H1 (cell line): ENCODE results near the gene TRAPPC12. TPM values are rescaled to one million over a fixed set of nuclear protein-coding genes. Genes with fewer than 3 reads are reported as not detected.

ENCODE experiments used
- GTF2F1 ChIP-seq: IDR thresholded peaks from 2 replicates; pipeline ENCODE4 v1.6.1; 2012; ENCODE audit warnings: low read depth, low read length, improper control_type of control experiment, borderline replicate concordance
- PHF8 ChIP-seq: fragments of 200-600 bp; sonication (generic); conservative IDR thresholded peaks from 2 replicates; pipeline ENCODE4 v1.7.1; 2012; ENCODE audit warnings: low read depth, mild to moderate bottlenecking, inconsistent platforms, low read length, moderate library complexity
- TEAD4 ChIP-seq: IDR thresholded peaks from 2 replicates; pipeline ENCODE4 v1.6.1; 2012; ENCODE audit warnings: low read depth, low read length, inconsistent platforms, mixed read lengths
- polyA plus RNA-seq, 7 experiments: library from polyadenylated mRNA; depleted of rRNA in 3 of 7; stranded (reverse) in 5 of 7; unstranded in 2 of 7; fragments of >200 nt in 5 of 7; fragments of 200-250 nt in 2 of 7; gene quantifications; 1 replicate in 5 of 7; 2 replicates in 1 of 7; 4 replicates in 1 of 7; pipeline versions ENCODE4 v1.2.1 to v1.2.3, GENCODE V29; 2011 to 2013; ENCODE audit warnings: missing spikeins in 2 of 7, mixed read lengths in 2 of 7
- total RNA-seq: library from RNA; stranded (reverse); fragmentation: NEBNext Ultra II Directional; extraction: Animal tissue kit (Norgen Biotek cat#: 25700); gene quantifications from 2 replicates; pipeline ENCODE4 v1.2.1, GENCODE V29; 2021

Gene TRAPPC12
- total and polyA plus RNA-seq, 2 of the 8 experiments (the other 6 are each of a cell fraction or from before 2014, with no cell fraction given): 35.0 to 67.3 TPM

GRCh38 chr2:3516831-3517230 lies 137.3 kb downstream of the TRAPPC12 start (continued):
- TF ChIP-seq GTF2F1: no peak
- no peak for TF ChIP-seq PHF8
- TF ChIP-seq TEAD4: no peak
- TF ChIP-seq, all 59 proteins: peak for 0
